Osteoblast (primary cell): ENCODE results near the gene DYNC1I1. TPM values are rescaled to one million over a fixed set of nuclear protein-coding genes. Genes with fewer than 3 reads are reported as not detected.

Source experiments
- DNase-seq: peaks from one replicate; pipeline ENCODE4 v3.0.0; 2011; ENCODE audit warnings: low spot score, mixed read lengths; ENCODE audit not compliant: insufficient read length; ENCODE audit errors: missing footprints
- H2AFZ ChIP-seq: 2 replicates; pipeline ENCODE4 v1.6.0; 2011; ENCODE audit warnings: mild to moderate bottlenecking, low read length
- H3K27ac ChIP-seq: 2 replicates; pipeline ENCODE4 v1.5.1; 2011; ENCODE audit warnings: mild to moderate bottlenecking, low read depth, low read length, moderate library complexity
- H3K27me3 ChIP-seq: 2 replicates; pipeline ENCODE4 v1.6.0; 2012; ENCODE audit warnings: mild to moderate bottlenecking, control low read depth, inconsistent platforms, low read length, moderate library complexity; ENCODE audit not compliant: insufficient read depth
- H3K36me3 ChIP-seq: 2 replicates; pipeline ENCODE4 v1.5.1; 2011; ENCODE audit warnings: mild to moderate bottlenecking, low read length, control low read depth, moderate library complexity; ENCODE audit not compliant: insufficient read depth
- H3K4me1 ChIP-seq: 2 replicates; pipeline ENCODE4 v1.5.1; 2011; ENCODE audit warnings: mild to moderate bottlenecking, low read length, control low read depth, moderate library complexity; ENCODE audit not compliant: insufficient read depth
- H3K4me2 ChIP-seq: 2 replicates; pipeline ENCODE4 v1.6.0; 2011; ENCODE audit warnings: mild to moderate bottlenecking, low read length; ENCODE audit not compliant: insufficient read depth
- H3K4me3 ChIP-seq: fragments of 200-600 bp; sonication (generic); 3 replicates; pipeline ENCODE4 v1.5.1; 2012; ENCODE audit warnings: mild to moderate bottlenecking, low read length, inconsistent platforms; ENCODE audit not compliant: insufficient read depth
- H3K79me2 ChIP-seq: 2 replicates; pipeline ENCODE4 v1.6.0; 2012; ENCODE audit warnings: mild to moderate bottlenecking, low read length, control low read depth, inconsistent platforms; ENCODE audit not compliant: insufficient read depth
- H3K9me3 ChIP-seq: 2 replicates; pipeline ENCODE4 v1.5.1; 2011; ENCODE audit warnings: low read depth, low read length, control low read depth
- H4K20me1 ChIP-seq: 2 replicates; pipeline ENCODE4 v1.6.0; 2012; ENCODE audit warnings: mild to moderate bottlenecking, low read length, control low read depth; ENCODE audit not compliant: insufficient read depth
- CTCF ChIP-seq: IDR thresholded peaks from 2 replicates; pipeline ENCODE4 v1.5.1; 2011; ENCODE audit warnings: mild to moderate bottlenecking, low read depth, low read length, moderate library complexity; ENCODE audit errors: extremely low read depth
- total RNA-seq: library from RNA; depleted of rRNA; stranded (reverse); fragments of >200 nt; gene quantifications from 2 replicates; pipeline ENCODE4 v1.2.3, GENCODE V29; 2012

The DYNC1I1 gene
- total RNA-seq, 1 donor, result 2.2 TPM

GRCh38 chr7:95977994-95978393 lies 205.6 kb downstream of the DYNC1I1 start:
- no peaks in the 10 kb centered on the region for H3K27me3 ChIP-seq
- no peak overlapping the region for H2AFZ ChIP-seq
- TF ChIP-seq CTCF, result no peak
- no peaks in the 10 kb centered on the region for H4K20me1 ChIP-seq
- no peak overlapping the region for H3K4me3 ChIP-seq
- H3K27ac ChIP-seq, result no peak overlapping the region
- H3K4me1 ChIP-seq, result no peaks in the 10 kb centered on the region
- H3K9me3 ChIP-seq, result no peaks in the 10 kb centered on the region
- no peak overlapping the region for H3K4me2 ChIP-seq
- H3K79me2 ChIP-seq, result no peaks in the 10 kb centered on the region
- DNase-seq, result no peak
- no peaks in the 10 kb centered on the region for H3K36me3 ChIP-seq

- no peaks in the 10 kb centered on the region for H4K20me1 ChIP-seq
- no peak overlapping the region for H2AFZ ChIP-seq
- no peak overlapping the region for H3K4me2 ChIP-seq
- H3K27ac ChIP-seq, result no peak overlapping the region
- no peak overlapping the region for H3K4me3 ChIP-seq
- no peak for TF ChIP-seq CTCF
- no peaks in the 10 kb centered on the region for H3K27me3 ChIP-seq
- H3K79me2 ChIP-seq, result no peaks in the 10 kb centered on the region
- H3K4me1 ChIP-seq, result no peaks in the 10 kb centered on the region
- no peak for DNase-seq
- no peaks in the 10 kb centered on the region for H3K36me3 ChIP-seq
- H3K9me3 ChIP-seq, result no peaks in the 10 kb centered on the region
Measured at GRCh38 chr7:95980167-95980566, 207.8 kb downstream of the DYNC1I1 start.

GRCh38 chr7:95980706-95981105 lies 208.4 kb downstream of the DYNC1I1 start:
- H3K79me2 ChIP-seq, result no peaks in the 10 kb centered on the region
- no peaks in the 10 kb centered on the region for H3K9me3 ChIP-seq
- no peaks in the 10 kb centered on the region for H3K27me3 ChIP-seq
- H3K4me1 ChIP-seq, result no peaks in the 10 kb centered on the region
- H2AFZ ChIP-seq, result no peak overlapping the region
- no peak for TF ChIP-seq CTCF
- no peaks in the 10 kb centered on the region for H3K36me3 ChIP-seq
- no peaks in the 10 kb centered on the region for H4K20me1 ChIP-seq
- H3K4me3 ChIP-seq, result no peak overlapping the region
- no peak for DNase-seq
- no peak overlapping the region for H3K27ac ChIP-seq
- H3K4me2 ChIP-seq, result no peak overlapping the region

- no peaks in the 10 kb centered on the region for H3K79me2 ChIP-seq
- no peaks in the 10 kb centered on the region for H3K27me3 ChIP-seq
- no peak overlapping the region for H2AFZ ChIP-seq
- no peaks in the 10 kb centered on the region for H3K9me3 ChIP-seq
- H3K27ac ChIP-seq, result no peak overlapping the region
- no peak for TF ChIP-seq CTCF
- no peaks in the 10 kb centered on the region for H3K36me3 ChIP-seq
- H4K20me1 ChIP-seq, result no peaks in the 10 kb centered on the region
- H3K4me1 ChIP-seq, result no peaks in the 10 kb centered on the region
- no peak overlapping the region for H3K4me3 ChIP-seq
- H3K4me2 ChIP-seq, result no peak overlapping the region
- DNase-seq, result no peak
Measured at GRCh38 chr7:95986178-95986764, 213.9 kb downstream of the DYNC1I1 start.
